Middle frontal gyrus (tissue), 1 donor: ENCODE data around the gene NRGN.

Experiments
- DNase-seq: peaks from one replicate; pipeline ENCODE4 v3.0.0-alpha.2; 2015; ENCODE audit warnings: low spot score; ENCODE audit errors: extremely low spot score

The NRGN gene

DNA sequence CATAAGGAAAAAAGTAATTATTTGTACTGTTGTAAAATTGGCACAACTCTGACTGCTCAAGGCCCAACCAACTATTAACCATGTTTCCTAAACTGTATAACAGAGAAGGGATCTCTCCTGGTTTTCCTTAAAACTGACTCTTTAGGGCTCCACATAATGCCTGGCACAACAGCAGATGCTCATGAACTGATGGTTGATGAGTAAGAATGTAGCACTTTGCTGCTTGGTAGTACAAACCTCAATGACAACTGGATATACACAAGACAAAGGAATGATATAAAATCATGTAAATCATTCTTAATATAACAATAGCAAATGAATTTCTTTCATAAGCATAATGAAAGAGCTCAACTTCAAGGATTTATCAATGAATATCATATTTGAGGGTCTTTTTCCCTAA, 48.8 kb downstream of the NRGN start:
- no peak for DNase-seq

GRCh38 chr11:124791626-124792341, 52.0 kb downstream of the NRGN start:
- no peak for DNase-seq

DNA sequence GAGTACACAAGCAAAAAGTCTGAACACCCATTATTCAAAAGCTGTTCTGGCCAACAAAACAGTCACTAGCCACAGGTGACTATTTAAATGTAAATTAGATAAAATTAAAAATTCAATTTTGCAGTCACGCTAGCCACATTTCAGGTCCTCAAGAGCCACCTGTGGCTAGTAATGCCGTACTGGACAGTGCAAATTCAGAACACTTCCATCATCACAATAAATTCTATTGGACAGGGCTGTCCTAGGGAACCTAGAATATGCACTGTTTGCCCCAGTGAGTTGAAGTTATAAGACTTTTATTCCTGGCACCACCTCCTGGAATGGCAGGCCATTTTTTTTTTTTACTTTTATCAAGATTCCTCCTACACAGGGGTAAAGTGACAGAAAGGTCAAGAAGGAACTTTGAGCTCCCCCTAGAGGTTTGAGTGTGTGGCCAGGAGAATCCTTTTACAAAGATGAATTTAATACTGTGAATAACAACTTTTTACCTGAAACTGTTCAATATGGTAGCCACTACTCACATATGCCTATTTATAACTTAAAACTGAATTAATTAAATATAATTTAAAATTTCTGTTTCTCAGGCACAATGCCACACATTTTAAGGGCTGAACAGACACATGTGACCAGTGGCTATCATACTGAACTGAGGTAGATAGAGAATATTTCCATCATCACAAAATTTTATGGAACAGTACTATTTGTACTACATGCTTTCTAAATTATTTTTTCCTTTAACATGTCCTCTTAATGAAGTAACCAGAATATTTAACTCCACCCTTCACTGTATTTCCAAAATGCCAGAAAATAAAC, 53.9 kb downstream of the NRGN start:
- peak; percentile 6 for DNase-seq

DNA sequence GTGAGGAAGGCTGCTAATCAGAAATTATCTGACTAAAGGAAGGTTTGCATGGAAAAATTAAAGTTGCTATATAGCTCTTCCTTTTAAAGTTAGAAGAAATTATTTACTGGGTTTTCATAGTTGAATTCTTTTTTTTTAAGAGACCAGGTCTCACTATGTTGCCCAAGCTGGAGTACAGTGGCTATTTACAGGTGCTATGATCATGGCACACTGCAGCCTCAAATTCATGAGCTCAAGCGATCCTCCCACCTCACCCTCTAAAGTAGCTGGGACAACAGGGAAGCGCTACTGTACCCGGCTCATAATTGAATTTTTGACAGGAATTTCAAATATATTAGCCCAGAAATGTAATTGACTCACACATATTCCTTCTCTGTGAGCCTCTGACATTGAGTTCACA, 56.6 kb downstream of the NRGN start:
- no peak for DNase-seq
